H1 (cell line): ENCODE measurements around the gene DMWD. TPM values are rescaled to one million over a fixed set of nuclear protein-coding genes. Genes with fewer than 3 reads are reported as not detected.

Source experiments
- CTCF ChIA-PET: fragments of 300-600 bp; sonication (Branson Sonifier 250); formaldehyde crosslinking; loops from one replicate; lab custom pipeline; 2021; ENCODE audit not compliant: partially characterized antibody; lab: Charles Lee
- POLR2A ChIA-PET: fragments of 300-600 bp; sonication (Branson Sonifier 250); formaldehyde crosslinking; loops from one replicate; lab custom pipeline; 2021; ENCODE audit warnings: inconsistent platforms; ENCODE audit not compliant: partially characterized antibody; lab: Charles Lee
- DNase-seq, 2 experiments: peaks; one replicate each; pipeline versions ENCODE4 v3.0.0 to v3.0.0-alpha.2; 2010 to 2022; ENCODE audit warnings: low spot score in 2 of 2, low read depth in 1 of 2, mixed read lengths in 1 of 2
- FAIRE-seq: peaks from 2 replicates; lab custom pipeline; 2011; peaks lifted over from hg19 to GRCh38; lab: Jason Lieb, UNC
- H2AFZ ChIP-seq: 2 replicates; pipeline ENCODE4 v1.8.1; 2012; ENCODE audit warnings: low read length, inconsistent platforms
- H2AK5ac ChIP-seq: 2 replicates; pipeline ENCODE4 v1.6.1; 2013; ENCODE audit warnings: low read depth, low read length
- H2BK120ac ChIP-seq: replicated peaks from 2 replicates; pipeline ENCODE3; 2013; ENCODE audit warnings: low read depth, low read length, inconsistent platforms
- H2BK12ac ChIP-seq: 2 replicates; pipeline ENCODE4 v1.6.1; 2013; ENCODE audit warnings: low read depth, low read length
- H2BK15ac ChIP-seq: 2 replicates; pipeline ENCODE4 v1.6.1; 2013; ENCODE audit warnings: low read length
- H2BK20ac ChIP-seq: 2 replicates; pipeline ENCODE4 v1.6.1; 2013; ENCODE audit warnings: low read length
- H2BK5ac ChIP-seq: 2 replicates; pipeline ENCODE4 v1.6.1; 2013; ENCODE audit warnings: low read depth, low read length
- H3K14ac ChIP-seq: 2 replicates; pipeline ENCODE4 v1.6.1; 2013; ENCODE audit warnings: inconsistent platforms; ENCODE audit not compliant: insufficient read length
- H3K18ac ChIP-seq: 2 replicates; pipeline ENCODE4 v1.6.1; 2013; ENCODE audit warnings: low read length; ENCODE audit errors: extremely low read depth
- H3K23ac ChIP-seq: 2 replicates; pipeline ENCODE4 v1.6.1; 2013; ENCODE audit warnings: inconsistent platforms; ENCODE audit not compliant: insufficient read length
- H3K23me2 ChIP-seq: 2 replicates; pipeline ENCODE4 v1.6.1; 2013; ENCODE audit warnings: low read depth, low read length
- H3K27ac ChIP-seq: 2 replicates; pipeline ENCODE4 v1.6.1; 2011; ENCODE audit warnings: low read depth, low read length, inconsistent platforms
- H3K27me3 ChIP-seq, 4 experiments: replicated peaks in 1 of 4; 1 replicate in 1 of 4; 2 replicates in 3 of 4; pipeline versions ENCODE4 v1.6.1 to v1.8.1; 2011 to 2013; ENCODE audit warnings: low read length in 3 of 4, mild to moderate bottlenecking in 3 of 4, inconsistent platforms in 2 of 4, mixed read lengths in 2 of 4, moderate library complexity in 1 of 4; ENCODE audit not compliant: control insufficient read depth in 3 of 4, insufficient read depth in 3 of 4; ENCODE audit errors: extremely low read depth in 1 of 4
- H3K36me3 ChIP-seq, 4 experiments: 2 replicates each; pipeline versions ENCODE4 v1.6.1 to v1.8.1; 2011 to 2013; ENCODE audit warnings: mild to moderate bottlenecking in 4 of 4, low read length in 3 of 4, moderate library complexity in 2 of 4, control low read depth in 1 of 4, inconsistent platforms in 1 of 4; ENCODE audit not compliant: insufficient read depth in 4 of 4, control insufficient read depth in 2 of 4
- H3K4ac ChIP-seq: replicated peaks from 2 replicates; pipeline ENCODE3; 2013; ENCODE audit warnings: low read length, low read depth, mixed read lengths, inconsistent platforms; ENCODE audit not compliant: insufficient read length
- H3K4me1 ChIP-seq, 4 experiments: replicated peaks in 1 of 4; 1 replicate in 1 of 4; 2 replicates in 3 of 4; pipeline versions ENCODE4 v1.6.1 to v1.8.1; 2011 to 2013; ENCODE audit warnings: low read length in 3 of 4, inconsistent platforms in 2 of 4, mixed read lengths in 1 of 4; ENCODE audit not compliant: insufficient read depth in 4 of 4, control insufficient read depth in 3 of 4
- H3K4me2 ChIP-seq, 2 experiments: 2 replicates each; pipeline versions ENCODE4 v1.6.1 to v1.8.1; 2011 to 2013; ENCODE audit warnings: low read depth in 2 of 2, low read length in 2 of 2, control low read depth in 1 of 2, inconsistent platforms in 1 of 2, mild to moderate bottlenecking in 1 of 2; ENCODE audit not compliant: insufficient read depth in 1 of 2
- H3K4me3 ChIP-seq, 4 experiments: fragments of 200-600, 300-600 bp in 1 of 4; sonication (generic), shearing (Covaris generic), sonication (Bioruptor Twin) in 1 of 4; 2 replicates each; pipeline versions ENCODE4 v1.5.1 to v1.8.1; 2011 to 2016; ENCODE audit warnings: low read length in 4 of 4, low read depth in 3 of 4, control low read depth in 2 of 4, inconsistent platforms in 2 of 4, mild to moderate bottlenecking in 2 of 4, mixed read lengths in 1 of 4, moderate library complexity in 1 of 4; ENCODE audit not compliant: insufficient read depth in 2 of 4; ENCODE audit errors: extremely low read depth in 1 of 4
- H3K56ac ChIP-seq: replicated peaks from 2 replicates; pipeline ENCODE3; 2013; ENCODE audit warnings: low read depth, mild to moderate bottlenecking, mixed read lengths, low read length, inconsistent platforms; ENCODE audit not compliant: insufficient read length
- H3K79me1 ChIP-seq: 2 replicates; pipeline ENCODE4 v1.6.1; 2013; ENCODE audit warnings: low read depth, low read length, control low read depth
- H3K79me2 ChIP-seq, 2 experiments: 2 replicates each; pipeline versions ENCODE4 v1.6.1 to v1.8.1; 2012 to 2013; ENCODE audit warnings: low read length in 2 of 2, mild to moderate bottlenecking in 2 of 2, inconsistent platforms in 1 of 2; ENCODE audit not compliant: insufficient read depth in 2 of 2, control insufficient read depth in 1 of 2
- H3K9ac ChIP-seq, 4 experiments: replicated peaks in 1 of 4; 1 replicate in 1 of 4; 2 replicates in 3 of 4; pipeline versions ENCODE4 v1.6.1 to v1.8.1; 2011 to 2013; ENCODE audit warnings: low read depth in 3 of 4, low read length in 3 of 4, control low read depth in 2 of 4, mild to moderate bottlenecking in 2 of 4, moderate library complexity in 2 of 4, inconsistent platforms in 1 of 4; ENCODE audit errors: extremely low read depth in 1 of 4
- H3K9me3 ChIP-seq, 2 experiments: 2 replicates each; pipeline versions ENCODE4 v1.6.1 to v1.8.1; 2012 to 2013; ENCODE audit warnings: mild to moderate bottlenecking in 2 of 2, moderate library complexity in 2 of 2, control low read depth in 1 of 2, inconsistent platforms in 1 of 2, low read depth in 1 of 2, low read length in 1 of 2, mixed read lengths in 1 of 2; ENCODE audit not compliant: insufficient read depth in 2 of 2
- H4K20me1 ChIP-seq, 2 experiments: replicated peaks in 1 of 2; 2 replicates each; pipeline versions ENCODE3 to v1.8.1; 2011 to 2013; ENCODE audit warnings: inconsistent platforms in 2 of 2, low read length in 2 of 2, mild to moderate bottlenecking in 1 of 2; ENCODE audit not compliant: insufficient read depth in 2 of 2, control insufficient read depth in 1 of 2
- H4K5ac ChIP-seq: 2 replicates; pipeline ENCODE4 v1.6.1; 2013; ENCODE audit warnings: low read length, low read depth, mixed read lengths, inconsistent platforms; ENCODE audit not compliant: insufficient read length
- H4K8ac ChIP-seq: 2 replicates; pipeline ENCODE4 v1.8.0; 2013; ENCODE audit warnings: mild to moderate bottlenecking, moderate library complexity, low read length, inconsistent platforms; ENCODE audit not compliant: insufficient read depth; ENCODE audit errors: extremely low read depth
- H4K91ac ChIP-seq: replicated peaks from 2 replicates; pipeline ENCODE3; 2013; ENCODE audit warnings: low read length, mixed read lengths, inconsistent platforms; ENCODE audit not compliant: insufficient read length
- CTCF ChIP-seq, 3 experiments: IDR thresholded peaks; 1 replicate in 2 of 3; 2 replicates in 1 of 3; pipeline versions ENCODE4 v1.5.1 to v1.6.1; 2011; ENCODE audit warnings: low read length in 3 of 3, mild to moderate bottlenecking in 3 of 3, inconsistent platforms in 2 of 3, low read depth in 1 of 3, moderate library complexity in 1 of 3; ENCODE audit not compliant: insufficient read depth in 1 of 3; ENCODE audit errors: control extremely low read depth in 1 of 3
- whole genome bisulfite sequencing, 2 experiments: shearing (Covaris generic) in 1 of 2; methylation state at CpG; one replicate each; pipeline versions ENCODE4 v1.1.6 to v1.1.7; 2013 to 2015; ENCODE audit warnings: low lambda C conversion rate in 2 of 2, mixed read lengths in 2 of 2, inconsistent platforms in 1 of 2, low coverage in 1 of 2, missing lambda C conversion rate in 1 of 2; ENCODE audit not compliant: insufficient replicate concordance in 2 of 2, insufficient coverage in 1 of 2, insufficient read length in 1 of 2; ENCODE audit errors: extremely low coverage in 1 of 2, missing lambda C conversion rate in 1 of 2; 5-methylcytosine and 5-hydroxymethylcytosine counted together
- polyA plus RNA-seq, 7 experiments: library from polyadenylated mRNA; depleted of rRNA in 3 of 7; stranded (reverse) in 5 of 7; unstranded in 2 of 7; fragments of >200 nt in 5 of 7; fragments of 200-250 nt in 2 of 7; gene quantifications; 1 replicate in 5 of 7; 2 replicates in 1 of 7; 4 replicates in 1 of 7; pipeline versions ENCODE4 v1.2.1 to v1.2.3, GENCODE V29; 2011 to 2013; ENCODE audit warnings: missing spikeins in 2 of 7, mixed read lengths in 2 of 7
- total RNA-seq: library from RNA; stranded (reverse); fragmentation: NEBNext Ultra II Directional; extraction: Animal tissue kit (Norgen Biotek cat#: 25700); gene quantifications from 2 replicates; pipeline ENCODE4 v1.2.1, GENCODE V29; 2021

The DMWD gene
- total and polyA plus RNA-seq, 2 of the 8 experiments (the other 6 are each of a cell fraction or from before 2014, with no cell fraction given): 13.6 to 41.0 TPM

DNA sequence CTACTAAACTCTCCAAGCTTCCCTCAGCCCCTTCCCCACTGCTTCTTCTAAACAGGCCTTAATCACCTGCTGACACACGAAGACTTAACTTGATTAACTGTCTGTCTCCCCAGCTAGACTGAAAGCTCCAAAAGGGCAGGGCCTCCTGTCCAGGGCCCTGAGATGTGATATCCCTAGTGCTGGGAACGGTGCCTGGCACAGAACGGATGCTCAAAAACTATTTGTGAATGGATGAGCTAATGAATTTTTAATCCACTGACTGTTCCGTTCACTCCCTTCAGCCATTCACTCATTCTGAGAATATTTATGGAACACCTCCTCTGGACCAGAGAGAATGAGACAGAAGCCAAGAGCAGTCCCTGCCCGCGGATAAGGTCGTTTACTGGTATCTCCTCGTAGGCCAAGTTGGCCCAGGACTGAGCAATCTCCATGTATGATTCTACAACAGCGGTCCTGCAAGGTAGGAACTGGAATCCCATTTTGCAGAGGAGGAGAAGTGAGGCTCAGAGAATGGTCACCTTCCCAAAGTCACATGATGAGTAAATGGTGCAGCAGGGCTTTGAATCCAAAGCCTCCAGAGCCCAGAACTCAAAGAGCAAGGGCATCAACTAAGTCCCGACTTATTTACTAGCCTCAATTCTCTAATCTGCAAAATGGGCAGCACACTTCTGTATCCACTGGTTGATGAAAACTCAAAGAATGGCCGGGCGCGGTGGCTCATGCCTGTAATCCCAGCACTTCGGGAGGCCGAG lies 3.4 kb downstream of the DMWD start:
- no peak overlapping the region for H3K18ac ChIP-seq
- H2BK12ac ChIP-seq: no peak overlapping the region
- H3K79me1 ChIP-seq: peaks cover 14% of the 10 kb centered on the region
- ChIA-PET POLR2A (interaction anchor here (1.0 to 2.9 kb wide), 6 partner anchors 9 to 29 kb away, joined by 3 to 18 read pairs (median 5); partner anchors contain the start of gene SIX5), CTCF (interaction anchor here (0.7 to 1.2 kb wide), 4 partner anchors 10 to 492 kb away, joined by 3 to 13 read pairs (median 3); no protein-coding TSS in a partner anchor)
- H2BK20ac ChIP-seq: no peak overlapping the region
- no peaks in the 10 kb centered on the region for H3K9me3 ChIP-seq
- H3K27ac ChIP-seq: no peak overlapping the region
- no peak overlapping the region for H4K8ac ChIP-seq
- no peak overlapping the region for H2BK5ac ChIP-seq
- H3K79me2 ChIP-seq: peaks cover 0 to 12% of the 10 kb centered on the region in 2 experiments; a peak in 2 of 4 replicates
- H3K4me2 ChIP-seq: no peak overlapping the region
- H3K23ac ChIP-seq: no peak overlapping the region
- H3K27me3 ChIP-seq: no peaks in the 10 kb centered on the region
- DNase-seq: no peak
- H3K9ac ChIP-seq: no peak overlapping the region
- H4K91ac ChIP-seq: no peak overlapping the region
- H4K20me1 ChIP-seq: peaks cover 6 to 17% of the 10 kb centered on the region in 2 experiments
- H3K56ac ChIP-seq: no peak overlapping the region
- H3K4me3 ChIP-seq: no peak overlapping the region
- FAIRE-seq: no peak
- WGBS, 2 experiments: 96% methylated on average over 15 of the region's 15 CpGs; no CpG with 5 or more reads in 1 of the 2 experiments
- H3K14ac ChIP-seq: no peak overlapping the region
- no peak overlapping the region for H2BK15ac ChIP-seq
- H4K5ac ChIP-seq: no peak overlapping the region
- H3K4me1 ChIP-seq: peaks cover 0 to 6% (median 4%) of the 10 kb centered on the region in 4 experiments; a peak in 4 of 7 replicates
- H2AK5ac ChIP-seq: no peak overlapping the region
- peaks cover 4 to 32% (median 18%) of the 10 kb centered on the region in 4 experiments; a peak in 6 of 8 replicates for H3K36me3 ChIP-seq
- TF ChIP-seq CTCF (IDR thresholded peaks at IDR 0.05; ENCODE audit: control extremely low read depth in 1 of 3, insufficient read depth in 1 of 3, low read depth in 1 of 3, low read length in 3 of 3): no peak
- peaks cover 4% of the 10 kb centered on the region; the same call in 1 of the 2 replicates for H3K23me2 ChIP-seq
- no peak overlapping the region for H2BK120ac ChIP-seq
- no peak overlapping the region for H2AFZ ChIP-seq
- no peak overlapping the region for H3K4ac ChIP-seq
